COLO829 (cell line): ENCODE results near the gene IL1RL1.
A peak's percentile ranks its signal among the peaks of the same experiment; 100 is the strongest.

Source experiments
- DNase-seq: peaks from one replicate; pipeline ENCODE4 v3.0.0; 2012; ENCODE audit warnings: low spot score

IL1RL1 gene

GRCh38 chr2:102335871-102336366, 24.6 kb downstream of the IL1RL1 start:
- DNase-seq = no peak

- DNase-seq = no peak
Observed at GRCh38 chr2:102336502-102336945, 25.2 kb downstream of the IL1RL1 start.

GRCh38 chr2:102337012-102337411, 25.6 kb downstream of the IL1RL1 start:
- DNase-seq = no peak

GRCh38 chr2:102337481-102338386, 26.4 kb downstream of the IL1RL1 start:
- DNase-seq = no peak

GRCh38 chr2:102340778-102341177, 29.4 kb downstream of the IL1RL1 start:
- no peak for DNase-seq

- no peak for DNase-seq
Observed at GRCh38 chr2:102342888-102343287, 31.5 kb downstream of the IL1RL1 start.

- DNase-seq = no peak
Observed at GRCh38 chr2:102344397-102344796, 33.0 kb downstream of the IL1RL1 start.

GRCh38 chr2:102345329-102345920, 34.1 kb downstream of the IL1RL1 start:
- DNase-seq = no peak

GRCh38 chr2:102346381-102347130, 35.2 kb downstream of the IL1RL1 start:
- DNase-seq = no peak

- DNase-seq = no peak
Observed at GRCh38 chr2:102350137-102350793, 38.9 kb downstream of the IL1RL1 start.

GRCh38 chr2:102355526-102356380, 44.4 kb downstream of the IL1RL1 start, which contains the start of gene IL18R1:
IL18R1 (plus strand) TSS chr2:102355796; CDS start chr2:102362661, 6,865 bp downstream.
- peak; percentile 13 for DNase-seq

GRCh38 chr2:102356381-102356712, 45.0 kb downstream of the IL1RL1 start:
- DNase-seq = no peak

- DNase-seq = no peak
Observed at GRCh38 chr2:102356741-102357140, 45.4 kb downstream of the IL1RL1 start.

- DNase-seq = no peak
Observed at GRCh38 chr2:102357937-102358336, 46.6 kb downstream of the IL1RL1 start.

GRCh38 chr2:102358496-102358895, 47.1 kb downstream of the IL1RL1 start:
- DNase-seq = no peak

- DNase-seq = no peak
Observed at GRCh38 chr2:102359527-102359926, 48.2 kb downstream of the IL1RL1 start.

- no peak for DNase-seq
Observed at GRCh38 chr2:102361632-102362241, 50.4 kb downstream of the IL1RL1 start.

- DNase-seq = no peak
Observed at GRCh38 chr2:102365763-102366162, 54.4 kb downstream of the IL1RL1 start.

- DNase-seq = no peak
Observed at GRCh38 chr2:102366406-102367112, 55.2 kb downstream of the IL1RL1 start.
